KBM-7 (cell line): ENCODE results near the gene CCDC40.

Experiments
- DNase-seq: peaks from one replicate; pipeline ENCODE4 v3.0.0-alpha.2; 2015
- in situ Hi-C: fragments of 300-500 bp; cut with MboI; formaldehyde crosslinking; loops from 2 replicates; pipeline ENCODE4 v1.14.3; 2020; ENCODE audit warnings: low sequenced_read_pairs, low pct_unique_long_range_greater_than_20kb, mixed read lengths

CCDC40 gene

DNA sequence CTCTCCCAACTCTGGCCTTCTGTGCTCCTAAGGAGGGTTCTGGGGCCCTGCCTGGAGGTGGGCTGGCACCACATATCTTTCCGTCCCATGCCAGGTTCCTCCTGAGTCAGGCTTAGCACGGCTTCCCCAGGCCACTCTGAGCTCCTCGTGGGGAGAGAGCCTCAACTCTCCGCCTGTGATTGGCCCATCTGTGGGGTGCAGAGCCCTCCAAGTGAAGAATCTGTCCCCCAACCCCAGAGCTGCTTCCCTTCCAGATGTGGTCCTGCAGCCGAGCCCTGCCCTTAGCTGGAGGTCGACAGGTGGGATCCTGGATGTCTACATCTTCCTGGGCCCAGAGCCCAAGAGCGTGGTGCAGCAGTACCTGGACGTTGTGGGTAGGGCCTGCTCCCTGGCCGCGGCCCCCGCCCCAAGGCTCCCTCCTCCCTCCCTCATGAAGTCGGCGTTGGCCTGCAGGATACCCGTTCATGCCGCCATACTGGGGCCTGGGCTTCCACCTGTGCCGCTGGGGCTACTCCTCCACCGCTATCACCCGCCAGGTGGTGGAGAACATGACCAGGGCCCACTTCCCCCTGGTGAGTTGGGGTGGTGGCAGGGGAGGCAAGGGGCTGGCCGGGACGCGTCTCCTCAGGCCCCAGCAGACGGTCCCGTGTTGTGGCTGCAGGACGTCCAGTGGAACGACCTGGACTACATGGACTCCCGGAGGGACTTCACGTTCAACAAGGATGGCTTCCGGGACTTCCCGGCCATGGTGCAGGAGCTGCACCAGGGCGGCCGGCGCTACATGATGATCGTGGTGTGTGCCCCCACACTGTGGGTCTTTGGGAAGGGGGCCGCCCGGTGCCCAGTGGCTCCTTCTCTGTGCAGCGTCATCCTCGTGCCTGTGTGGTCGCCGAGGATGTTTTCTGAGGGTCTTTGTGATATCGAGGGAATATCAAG, 71.9 kb downstream of the CCDC40 start:
- no peak for DNase-seq
- in situ Hi-C loops, result no loop called here

DNA sequence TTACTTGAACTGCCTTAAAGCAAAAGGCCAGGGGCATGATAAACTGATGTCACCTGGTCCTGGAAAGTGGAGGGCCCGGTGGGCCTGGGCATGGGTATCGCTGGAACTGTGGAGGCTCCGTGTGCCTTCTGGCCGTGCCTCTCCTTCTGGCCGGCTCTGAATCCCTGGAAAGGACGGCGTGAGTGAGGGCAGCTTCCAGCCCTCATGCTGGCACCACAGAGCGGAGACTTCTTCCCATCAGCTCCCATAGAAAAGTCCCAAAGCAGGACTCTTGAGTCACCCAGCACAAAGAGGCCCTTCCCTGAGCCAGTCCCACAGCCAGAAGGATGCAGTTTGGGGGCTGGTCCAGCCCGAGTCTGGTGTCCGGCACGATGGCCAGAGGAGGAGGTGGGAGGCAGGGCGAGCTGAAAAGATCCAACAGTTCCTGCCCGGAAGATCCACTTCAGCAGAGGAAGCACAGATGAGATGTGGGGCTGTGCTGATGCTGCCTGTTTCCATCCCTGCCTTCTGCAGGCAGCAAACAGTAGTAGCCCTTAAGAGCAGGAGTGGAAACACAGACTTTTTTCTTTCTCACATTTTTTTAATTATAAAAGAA, 72.7 kb downstream of the CCDC40 start:
- in situ Hi-C loops, result no loop called here
- no peak for DNase-seq

DNA sequence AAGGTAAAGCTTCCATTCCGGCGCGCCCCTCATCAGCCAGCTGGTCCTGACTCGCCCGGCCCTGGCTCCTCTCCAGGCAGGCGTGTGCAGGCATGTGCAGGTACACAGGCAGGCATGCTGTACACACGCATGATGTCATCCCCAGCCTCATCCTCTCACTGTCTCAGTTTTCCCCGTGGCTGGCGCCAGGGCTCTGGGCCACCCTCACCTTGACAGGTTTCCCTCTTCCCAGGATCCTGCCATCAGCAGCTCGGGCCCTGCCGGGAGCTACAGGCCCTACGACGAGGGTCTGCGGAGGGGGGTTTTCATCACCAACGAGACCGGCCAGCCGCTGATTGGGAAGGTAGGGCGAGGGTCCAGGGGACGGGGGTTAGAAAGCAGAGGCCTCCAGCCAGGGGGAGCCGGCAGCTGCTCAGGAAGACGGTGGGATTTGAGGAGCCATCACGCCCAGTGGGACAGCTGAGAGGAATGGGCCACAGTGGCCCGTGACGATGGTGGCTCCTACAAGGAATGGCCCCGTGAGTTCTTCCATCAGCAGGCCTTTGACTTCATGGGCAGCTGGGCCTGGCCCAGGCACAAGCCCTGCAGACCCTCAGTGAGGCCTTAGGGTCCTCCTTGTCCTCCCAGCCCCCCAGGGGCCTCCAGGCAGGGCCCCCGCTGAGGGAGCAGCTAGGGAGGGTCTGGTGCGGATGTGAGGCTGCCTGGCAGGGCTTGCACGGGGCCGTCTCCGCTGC, 73.4 kb downstream of the CCDC40 start:
- no peak for DNase-seq
- in situ Hi-C loops, result no loop called here

DNA sequence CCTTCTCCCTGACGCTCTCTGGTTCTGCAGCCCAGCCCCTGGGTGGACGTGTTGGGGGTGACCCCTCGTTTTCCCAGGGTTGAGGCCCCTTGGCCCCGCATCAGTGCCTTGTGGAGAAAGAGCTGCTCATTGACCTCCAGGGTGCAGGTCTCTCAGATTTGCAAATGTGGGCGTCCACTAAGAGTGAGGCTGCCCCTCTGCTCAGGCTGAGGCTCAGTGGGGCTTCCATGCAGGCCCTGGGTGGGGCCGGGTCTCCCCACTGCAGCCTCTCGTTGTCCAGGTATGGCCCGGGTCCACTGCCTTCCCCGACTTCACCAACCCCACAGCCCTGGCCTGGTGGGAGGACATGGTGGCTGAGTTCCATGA, 74.0 kb downstream of the CCDC40 start:
- no peak for DNase-seq
- in situ Hi-C loops, result no loop called here

DNA sequence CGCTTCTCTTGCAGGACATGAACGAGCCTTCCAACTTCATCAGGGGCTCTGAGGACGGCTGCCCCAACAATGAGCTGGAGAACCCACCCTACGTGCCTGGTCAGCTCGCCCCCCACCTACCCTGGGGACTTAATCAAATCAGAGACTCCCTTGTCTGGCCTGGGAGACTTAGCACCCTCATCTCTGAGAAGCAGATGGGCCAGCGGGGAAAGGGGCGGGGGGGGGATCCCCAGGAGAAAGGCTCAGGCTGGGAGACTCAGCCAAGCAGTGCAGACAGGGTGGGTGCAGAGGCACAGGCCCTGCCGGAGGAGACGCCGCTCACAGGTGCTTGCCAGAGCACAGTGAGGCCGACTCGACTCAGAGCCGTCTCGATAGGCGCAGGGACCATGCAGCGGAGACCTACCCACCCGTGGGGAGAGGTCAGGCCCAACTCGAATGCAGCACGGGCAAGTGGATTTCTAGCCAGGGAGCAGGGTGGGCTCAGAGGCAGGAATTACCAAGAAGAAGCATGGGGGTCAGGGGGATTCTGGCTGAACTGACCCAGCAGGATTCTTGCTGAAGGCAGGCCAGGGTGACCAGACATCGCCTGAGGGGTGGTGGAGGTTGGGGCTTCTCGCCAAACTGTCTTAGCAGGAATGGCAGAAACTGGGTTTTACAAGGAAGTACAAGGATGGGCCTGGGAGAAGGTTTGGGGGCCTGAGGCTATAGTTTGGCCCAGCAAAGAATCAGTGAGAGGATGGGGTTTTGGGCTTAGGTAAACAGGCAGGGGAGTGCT, 74.7 kb downstream of the CCDC40 start:
- DNase-seq, result no peak
- in situ Hi-C loops, result no loop called here

DNA sequence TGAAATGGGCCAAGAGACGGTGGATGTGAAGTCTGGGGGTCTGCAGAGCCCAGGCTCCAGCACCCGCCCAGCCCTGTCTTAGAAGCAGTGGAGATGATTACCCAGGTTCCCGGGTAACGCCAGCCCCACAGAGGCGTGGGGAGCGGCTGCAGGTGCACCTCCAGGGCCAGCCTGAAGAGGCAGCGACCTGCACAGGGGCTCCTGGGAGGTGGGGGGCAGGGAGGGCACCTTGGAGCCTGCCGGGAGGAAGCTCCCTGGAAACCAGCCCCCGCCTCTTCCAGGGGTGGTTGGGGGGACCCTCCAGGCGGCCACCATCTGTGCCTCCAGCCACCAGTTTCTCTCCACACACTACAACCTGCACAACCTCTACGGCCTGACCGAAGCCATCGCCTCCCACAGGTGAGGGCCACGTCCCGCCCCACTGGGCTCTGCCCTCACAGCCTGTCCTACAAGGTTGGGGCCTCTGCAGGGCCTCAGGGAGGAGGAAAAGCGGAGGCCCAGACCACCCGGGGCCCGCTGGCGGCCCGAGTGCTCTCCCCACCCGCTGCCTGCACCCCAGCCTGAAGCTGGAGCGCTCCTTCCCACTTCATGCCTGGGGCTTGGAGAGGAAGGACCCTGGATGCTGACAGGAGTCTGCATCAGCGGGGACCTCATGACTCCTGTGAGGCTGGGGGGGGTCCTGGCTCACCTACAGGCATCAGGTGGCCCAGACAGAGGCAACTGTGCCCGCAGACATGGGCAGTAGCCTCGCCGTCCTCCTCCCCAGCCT, 75.4 kb downstream of the CCDC40 start:
- no peak for DNase-seq
- in situ Hi-C loops, result no loop called here

DNA sequence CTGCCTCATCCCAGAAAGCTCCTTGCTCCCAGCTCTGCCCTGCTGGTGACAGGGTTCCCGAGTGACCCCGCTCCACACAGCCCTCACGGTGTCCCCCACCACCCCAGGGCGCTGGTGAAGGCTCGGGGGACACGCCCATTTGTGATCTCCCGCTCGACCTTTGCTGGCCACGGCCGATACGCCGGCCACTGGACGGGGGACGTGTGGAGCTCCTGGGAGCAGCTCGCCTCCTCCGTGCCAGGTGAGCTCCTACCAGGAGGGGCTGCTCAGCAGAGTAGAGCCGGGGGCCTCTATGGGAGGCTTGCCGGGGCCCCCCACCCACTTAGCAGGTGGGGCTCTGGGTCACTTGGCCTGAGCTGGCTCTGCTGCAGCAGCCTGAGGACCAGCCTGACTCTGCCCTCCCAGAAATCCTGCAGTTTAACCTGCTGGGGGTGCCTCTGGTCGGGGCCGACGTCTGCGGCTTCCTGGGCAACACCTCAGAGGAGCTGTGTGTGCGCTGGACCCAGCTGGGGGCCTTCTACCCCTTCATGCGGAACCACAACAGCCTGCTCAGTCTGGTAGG, 76.1 kb downstream of the CCDC40 start:
- DNase-seq, result no peak
- in situ Hi-C loops, result no loop called here

DNA sequence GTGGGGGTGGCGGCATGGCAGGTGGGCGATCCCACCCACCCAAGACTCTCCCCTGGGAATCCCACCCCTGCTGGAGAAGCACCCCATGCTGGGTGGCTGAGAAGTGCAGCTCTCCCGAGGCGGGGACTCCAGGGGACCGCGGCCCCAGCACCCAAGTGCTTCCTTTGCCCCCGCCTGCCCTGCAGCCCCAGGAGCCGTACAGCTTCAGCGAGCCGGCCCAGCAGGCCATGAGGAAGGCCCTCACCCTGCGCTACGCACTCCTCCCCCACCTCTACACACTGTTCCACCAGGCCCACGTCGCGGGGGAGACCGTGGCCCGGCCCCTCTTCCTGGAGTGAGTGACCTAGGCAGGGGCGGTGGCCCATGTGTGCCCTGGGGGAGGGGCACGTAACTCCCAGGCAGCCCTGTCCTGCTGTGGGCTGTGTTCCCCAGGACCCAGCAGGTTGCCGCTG, 76.6 kb downstream of the CCDC40 start:
- DNase-seq, result no peak
- in situ Hi-C loops, result no loop called here

DNA sequence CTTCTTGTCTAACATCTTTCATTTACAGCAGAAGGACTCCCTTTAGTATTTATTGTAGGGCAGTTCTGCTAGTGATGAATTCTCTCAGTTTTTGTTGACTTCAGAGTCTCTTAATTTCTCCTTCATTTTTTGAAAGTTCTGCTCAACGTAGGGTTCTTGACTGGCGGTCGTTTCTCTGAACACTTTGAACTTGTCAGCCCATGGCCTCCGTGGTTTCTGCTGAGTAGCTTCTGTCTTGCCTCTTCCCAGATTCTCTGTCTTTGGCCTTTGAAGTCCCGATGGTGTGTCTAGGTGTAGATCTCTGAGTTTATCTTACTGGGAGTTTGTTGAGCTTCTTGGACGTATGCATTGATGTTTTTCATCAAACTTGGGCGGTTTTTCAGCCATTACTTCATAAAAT, 78.3 kb downstream of the CCDC40 start:
- in situ Hi-C loops, result no loop called here
- DNase-seq, result no peak

DNA sequence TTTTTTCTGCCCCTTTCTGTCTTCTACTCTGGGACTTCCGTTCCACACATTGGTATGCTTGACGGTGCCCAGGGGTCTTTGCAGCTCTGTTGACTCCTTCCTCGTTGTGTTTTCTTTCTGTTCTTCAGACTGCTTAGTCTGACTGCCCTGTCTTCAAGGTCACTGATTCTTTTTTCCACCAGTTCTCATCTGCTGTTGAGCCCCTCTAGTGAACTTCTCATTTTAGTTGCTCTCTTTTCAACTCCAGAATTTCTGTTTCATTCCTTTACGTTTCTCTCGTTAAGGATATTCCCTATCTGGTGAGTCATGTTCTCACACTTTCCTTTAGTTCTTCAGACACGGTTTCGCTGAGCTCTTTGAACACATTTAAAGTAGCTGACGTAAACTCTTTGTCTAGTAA, 78.7 kb downstream of the CCDC40 start:
- DNase-seq, result no peak
- in situ Hi-C loops, result no loop called here

DNA sequence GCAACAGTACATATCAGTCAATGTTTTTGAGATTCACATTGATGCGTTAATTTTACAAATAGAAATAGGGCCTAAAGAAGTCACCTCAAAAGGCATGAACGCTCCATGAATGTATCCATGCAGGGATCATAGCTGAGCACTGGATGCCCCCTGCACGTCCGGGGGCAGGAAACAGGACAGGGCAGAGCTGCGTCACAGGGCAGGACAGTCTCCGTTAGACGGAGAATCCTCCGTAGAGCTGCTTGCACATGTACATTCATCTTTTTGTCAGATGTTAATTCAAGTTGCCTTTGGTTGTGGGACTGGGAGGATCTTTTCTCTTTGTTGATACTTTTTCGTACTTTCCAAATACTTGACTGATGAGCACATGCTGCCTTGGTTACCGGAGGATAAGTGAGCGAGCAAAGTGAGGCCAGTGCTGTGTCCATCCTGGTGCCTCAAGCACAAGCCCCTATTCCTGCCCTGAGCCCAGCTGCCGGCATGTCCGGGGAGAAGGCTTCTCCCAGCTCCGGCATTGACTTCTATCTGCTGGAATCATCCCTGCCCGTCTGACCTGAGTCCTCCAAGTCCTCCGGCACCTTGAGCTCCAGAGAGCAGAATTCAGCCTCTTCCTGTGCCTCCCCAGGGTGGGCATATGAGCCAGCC, 80.0 kb downstream of the CCDC40 start:
- in situ Hi-C loops, result no loop called here
- DNase-seq, result no peak

DNA sequence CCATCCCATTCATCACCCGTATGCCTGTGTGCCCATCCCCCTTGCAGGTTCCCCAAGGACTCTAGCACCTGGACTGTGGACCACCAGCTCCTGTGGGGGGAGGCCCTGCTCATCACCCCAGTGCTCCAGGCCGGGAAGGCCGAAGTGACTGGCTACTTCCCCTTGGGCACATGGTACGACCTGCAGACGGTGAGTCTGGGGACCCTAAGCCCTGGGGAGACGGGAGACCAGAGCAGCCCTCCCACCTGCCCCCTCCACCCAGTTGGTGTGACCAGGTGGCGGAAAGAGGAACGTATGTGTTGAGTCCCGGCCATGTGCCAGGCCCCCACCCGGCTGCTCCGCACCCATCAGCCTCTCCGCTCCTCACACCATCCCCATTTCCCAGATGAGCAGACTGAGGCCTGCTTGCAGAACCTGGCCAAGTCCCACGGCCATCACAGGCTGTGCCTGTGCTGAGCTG, 80.5 kb downstream of the CCDC40 start:
- no peak for DNase-seq
- in situ Hi-C loops, result no loop called here

DNA sequence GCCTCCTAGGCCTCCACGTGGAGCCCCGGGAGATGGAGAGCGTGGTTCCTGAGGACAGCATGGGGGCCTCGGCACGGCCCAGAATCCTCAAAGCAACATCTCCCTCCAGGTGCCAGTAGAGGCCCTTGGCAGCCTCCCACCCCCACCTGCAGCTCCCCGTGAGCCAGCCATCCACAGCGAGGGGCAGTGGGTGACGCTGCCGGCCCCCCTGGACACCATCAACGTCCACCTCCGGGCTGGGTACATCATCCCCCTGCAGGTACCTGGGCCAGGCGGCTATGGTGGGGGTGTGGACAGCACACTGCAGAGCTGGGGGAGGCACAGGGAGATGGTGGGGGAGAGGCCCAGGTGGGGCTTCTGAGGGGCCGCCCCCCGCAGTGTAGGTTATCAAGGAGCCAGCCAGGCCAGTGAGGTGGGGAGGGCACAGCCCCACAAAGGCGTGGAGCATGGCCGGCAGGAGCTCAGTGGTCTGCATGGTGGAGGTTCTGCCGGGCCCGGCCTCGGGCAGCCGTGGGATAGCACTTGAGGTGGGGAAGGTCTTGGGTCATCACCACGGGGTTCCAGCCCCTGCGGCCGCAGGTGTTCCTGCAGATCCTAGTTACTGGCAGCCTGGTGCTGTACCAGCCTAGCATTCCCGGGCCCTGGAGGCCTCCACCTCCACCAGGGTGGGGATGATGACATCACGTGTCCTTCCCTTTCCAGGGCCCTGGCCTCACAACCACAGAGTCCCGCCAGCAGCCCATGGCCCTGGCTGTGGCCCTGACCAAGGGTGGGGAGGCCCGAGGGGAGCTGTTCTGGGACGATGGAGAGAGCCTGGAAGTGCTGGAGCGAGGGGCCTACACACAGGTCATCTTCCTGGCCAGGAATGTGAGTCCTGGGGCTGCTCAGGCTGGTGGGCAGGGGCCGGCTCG, 81.3 kb downstream of the CCDC40 start:
- in situ Hi-C loops, result no loop called here
- DNase-seq, result no peak

DNA sequence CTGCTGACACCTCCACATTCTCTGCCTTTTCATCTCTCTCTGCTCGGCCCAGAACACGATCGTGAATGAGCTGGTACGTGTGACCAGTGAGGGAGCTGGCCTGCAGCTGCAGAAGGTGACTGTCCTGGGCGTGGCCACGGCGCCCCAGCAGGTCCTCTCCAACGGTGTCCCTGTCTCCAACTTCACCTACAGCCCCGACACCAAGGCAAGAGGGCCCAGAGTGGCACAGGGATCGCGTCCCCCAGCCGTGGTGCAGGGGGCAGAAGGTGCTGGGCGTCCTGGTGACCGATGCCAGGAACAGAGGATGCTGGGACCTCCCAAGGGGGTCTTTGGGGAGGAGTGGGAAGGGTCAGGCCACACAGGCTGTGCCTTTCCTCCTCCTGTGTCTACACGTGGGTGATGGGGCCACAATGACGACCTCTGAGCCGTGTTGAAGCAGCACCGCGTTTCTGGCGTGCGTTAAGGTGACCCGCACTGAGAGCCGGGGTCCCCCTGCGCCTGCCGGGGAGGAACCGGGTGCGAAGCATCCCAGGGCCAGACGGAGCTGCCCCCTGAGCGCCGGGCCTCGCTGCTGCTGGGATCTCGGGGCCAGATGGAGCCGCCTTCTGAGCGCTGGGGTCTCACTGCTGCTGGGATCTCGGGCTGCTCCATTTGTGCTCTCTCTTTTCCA, 82.3 kb downstream of the CCDC40 start:
- no peak for DNase-seq
- in situ Hi-C loops, result no loop called here

DNA sequence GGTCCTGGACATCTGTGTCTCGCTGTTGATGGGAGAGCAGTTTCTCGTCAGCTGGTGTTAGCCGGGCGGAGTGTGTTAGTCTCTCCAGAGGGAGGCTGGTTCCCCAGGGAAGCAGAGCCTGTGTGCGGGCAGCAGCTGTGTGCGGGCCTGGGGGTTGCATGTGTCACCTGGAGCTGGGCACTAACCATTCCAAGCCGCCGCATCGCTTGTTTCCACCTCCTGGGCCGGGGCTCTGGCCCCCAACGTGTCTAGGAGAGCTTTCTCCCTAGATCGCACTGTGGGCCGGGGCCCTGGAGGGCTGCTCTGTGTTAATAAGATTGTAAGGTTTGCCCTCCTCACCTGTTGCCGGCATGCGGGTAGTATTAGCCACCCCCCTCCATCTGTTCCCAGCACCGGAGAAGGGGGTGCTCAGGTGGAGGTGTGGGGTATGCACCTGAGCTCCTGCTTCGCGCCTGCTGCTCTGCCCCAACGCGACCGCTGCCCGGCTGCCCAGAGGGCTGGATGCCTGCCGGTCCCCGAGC, 82.9 kb downstream of the CCDC40 start:
- in situ Hi-C loops, result no loop called here
- no peak for DNase-seq

DNA sequence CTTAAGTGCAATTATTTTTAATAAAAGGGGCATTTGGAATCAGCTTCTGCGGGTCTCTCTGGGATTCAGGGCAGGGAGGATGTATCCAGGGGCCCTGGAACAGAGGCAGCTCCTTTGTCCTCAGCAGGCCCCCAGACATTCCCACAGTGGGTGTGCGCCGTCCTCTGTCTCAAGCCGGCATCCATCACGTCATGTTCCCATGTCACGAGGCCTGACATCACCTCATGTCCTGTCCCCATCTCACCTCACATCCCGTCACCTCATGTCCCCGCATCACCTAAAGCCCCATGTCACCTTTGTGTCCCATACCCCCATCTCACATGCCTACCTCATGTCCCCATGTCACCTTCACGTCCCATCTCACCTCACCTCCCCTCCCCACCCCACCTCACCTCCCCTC, 83.4 kb downstream of the CCDC40 start:
- in situ Hi-C loops, result no loop called here
- no peak for DNase-seq
